GM18498 (cell line): ENCODE results near the gene PTPRN2.
"Not testable (repeated sequence)": the region's sequence is repeated elsewhere in the genome, so short reads cannot be mapped to it uniquely, and the experiment has no call there.

Source experiments
- ATAC-seq: cut with Tn5 transposase; IDR thresholded peaks from one replicate; pipeline ENCODE4 v1.9.1; 2021; ENCODE audit warnings: mild to moderate bottlenecking, moderate library complexity; ENCODE audit not compliant: unreplicated experiment

PTPRN2 gene

GRCh38 chr7:158274404-158274811 lies 313.2 kb downstream of the PTPRN2 start:
- ATAC-seq, result no peak

GRCh38 chr7:158273756-158274342 lies 313.8 kb downstream of the PTPRN2 start:
- ATAC-seq, result not testable (repeated sequence)

- ATAC-seq, result no peak
These were observed 314.4 kb downstream of the PTPRN2 start for GRCh38 chr7:158273138-158273651.

GRCh38 chr7:158272509-158273137 lies 315.0 kb downstream of the PTPRN2 start:
- ATAC-seq, result no peak

- no peak for ATAC-seq
These were observed 315.5 kb downstream of the PTPRN2 start for GRCh38 chr7:158272091-158272490.

- no peak for ATAC-seq
These were observed 316.0 kb downstream of the PTPRN2 start for GRCh38 chr7:158271646-158272045.

- no peak for ATAC-seq
These were observed 316.7 kb downstream of the PTPRN2 start for GRCh38 chr7:158270856-158271413.

GRCh38 chr7:158270106-158270775 lies 317.4 kb downstream of the PTPRN2 start:
- no peak for ATAC-seq

GRCh38 chr7:158268816-158269535 lies 318.6 kb downstream of the PTPRN2 start:
- ATAC-seq, result no peak

- ATAC-seq, result no peak
These were observed 319.7 kb downstream of the PTPRN2 start for GRCh38 chr7:158267742-158268435.

GRCh38 chr7:158266817-158267741 lies 320.5 kb downstream of the PTPRN2 start:
- ATAC-seq, result no peak

GRCh38 chr7:158266426-158266816 lies 321.2 kb downstream of the PTPRN2 start:
- no peak for ATAC-seq

GRCh38 chr7:158265743-158266080 lies 321.9 kb downstream of the PTPRN2 start:
- ATAC-seq, result no peak

GRCh38 chr7:158264881-158265742 lies 322.5 kb downstream of the PTPRN2 start:
- ATAC-seq, result no peak

GRCh38 chr7:158263964-158264748 lies 323.5 kb downstream of the PTPRN2 start:
- no peak for ATAC-seq

GRCh38 chr7:158263110-158263963 lies 324.3 kb downstream of the PTPRN2 start:
- no peak for ATAC-seq
